Stimulated activated naive CD8-positive, alpha-beta T cell treated with anti-CD3 and anti-CD28 coated beads, Interleukin-15, Interleukin-2, amounts not matched to agents 100 ng/mL and 50 ng/mL, for 24 hours (primary cell): ENCODE measurements around the gene SPATA46.
"Not testable (repeated sequence)": the region's sequence is repeated elsewhere in the genome, so short reads cannot be mapped to it uniquely, and the experiment has no call there.

Source experiments
- H3K27ac Mint-ChIP-seq: one replicate; pipeline ENCODE4 v1.8.0; 2021; ENCODE audit warnings: mild to moderate bottlenecking, mixed read lengths
- H3K27me3 Mint-ChIP-seq: one replicate; pipeline ENCODE4 v1.8.0; 2021; ENCODE audit warnings: mixed read lengths
- H3K36me3 Mint-ChIP-seq: one replicate; pipeline ENCODE4 v1.8.0; 2021; ENCODE audit warnings: low read depth, mixed read lengths
- H3K4me1 Mint-ChIP-seq: one replicate; pipeline ENCODE4 v1.8.0; 2021; ENCODE audit warnings: low read depth, mixed read lengths
- H3K4me3 Mint-ChIP-seq: one replicate; pipeline ENCODE4 v1.8.0; 2021; ENCODE audit warnings: mild to moderate bottlenecking, mixed read lengths
- H3K9me3 Mint-ChIP-seq: one replicate; pipeline ENCODE4 v1.8.0; 2021; ENCODE audit warnings: mixed read lengths

The SPATA46 gene

DNA sequence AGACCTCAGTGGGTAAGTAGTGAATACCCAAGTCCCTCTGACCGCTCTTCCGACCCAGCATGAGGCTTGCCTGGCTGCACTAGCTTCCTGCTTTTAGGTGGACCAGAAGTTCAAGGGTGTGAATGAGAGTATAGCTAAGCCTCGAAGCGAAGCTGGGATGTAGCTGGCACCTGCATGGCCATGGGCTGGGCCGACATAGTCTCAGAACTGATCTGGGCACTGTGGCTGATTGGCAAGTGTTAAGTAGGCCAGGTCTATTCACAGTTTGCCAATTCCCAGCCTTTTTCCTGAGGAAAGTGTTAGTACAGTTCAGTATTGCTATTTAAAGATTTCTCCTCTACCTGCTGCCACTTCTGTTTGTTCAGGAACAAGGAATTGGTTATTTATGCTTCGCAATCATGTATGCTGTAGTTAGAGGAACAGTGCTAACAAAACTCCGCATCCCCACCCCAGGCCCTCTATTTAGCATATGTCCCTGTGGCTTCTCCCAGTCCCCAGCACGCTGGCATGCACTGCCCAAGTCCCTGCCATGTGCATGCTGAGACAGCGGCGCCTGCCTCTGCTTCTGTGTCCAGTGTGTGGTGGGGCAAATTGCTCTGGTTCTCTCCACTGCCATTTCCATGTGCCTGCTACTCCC lies 16.3 kb downstream of the SPATA46 start:
- Mint-ChIP-seq H3K4me3 (no peak overlapping the region), H3K36me3 (no peaks in the 10 kb centered on the region), H3K9me3 (no peaks in the 10 kb centered on the region), H3K27ac (no peak overlapping the region), H3K27me3 (peaks cover 4% of the 10 kb centered on the region), H3K4me1 (no peaks in the 10 kb centered on the region)

DNA sequence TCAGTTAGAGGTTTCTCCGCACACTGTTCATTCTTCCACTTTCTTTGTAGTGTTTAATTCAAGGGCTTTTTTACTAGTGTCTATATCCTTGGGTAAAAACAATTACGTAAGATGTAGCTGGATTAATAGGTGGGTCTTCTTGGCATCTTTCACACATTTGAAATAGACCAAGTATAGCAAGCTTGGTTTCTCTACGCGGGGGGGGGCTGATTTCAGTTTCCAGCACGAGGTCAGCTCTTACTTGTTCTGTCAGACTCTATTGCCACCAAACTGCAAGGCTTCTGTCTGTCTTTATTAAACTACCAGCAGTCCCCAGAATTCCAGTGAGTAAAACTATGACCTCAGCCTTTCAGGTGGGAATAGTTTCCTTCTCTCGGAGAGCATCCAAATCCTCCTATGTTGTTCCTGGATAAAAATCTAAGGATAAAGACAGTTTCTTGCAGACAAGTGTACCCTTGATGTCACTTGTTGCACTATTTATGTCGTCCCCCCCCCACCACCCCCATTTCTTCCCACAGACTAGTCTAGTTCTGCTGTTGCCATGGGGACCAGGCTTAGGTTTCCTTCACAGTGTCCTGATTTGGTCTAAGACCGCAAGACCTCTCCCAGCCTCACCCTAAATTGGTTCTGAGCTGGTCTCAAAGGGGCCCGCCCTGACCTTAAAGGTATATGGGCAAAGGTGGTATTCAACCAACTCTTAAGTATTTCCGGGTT lies 17.0 kb downstream of the SPATA46 start:
- H3K27me3 Mint-ChIP-seq: peaks cover 4% of the 10 kb centered on the region
- H3K4me3 Mint-ChIP-seq: no peak overlapping the region
- no peaks in the 10 kb centered on the region for H3K9me3 Mint-ChIP-seq
- no peak overlapping the region for H3K27ac Mint-ChIP-seq
- H3K36me3 Mint-ChIP-seq: no peaks in the 10 kb centered on the region
- H3K4me1 Mint-ChIP-seq: no peaks in the 10 kb centered on the region

DNA sequence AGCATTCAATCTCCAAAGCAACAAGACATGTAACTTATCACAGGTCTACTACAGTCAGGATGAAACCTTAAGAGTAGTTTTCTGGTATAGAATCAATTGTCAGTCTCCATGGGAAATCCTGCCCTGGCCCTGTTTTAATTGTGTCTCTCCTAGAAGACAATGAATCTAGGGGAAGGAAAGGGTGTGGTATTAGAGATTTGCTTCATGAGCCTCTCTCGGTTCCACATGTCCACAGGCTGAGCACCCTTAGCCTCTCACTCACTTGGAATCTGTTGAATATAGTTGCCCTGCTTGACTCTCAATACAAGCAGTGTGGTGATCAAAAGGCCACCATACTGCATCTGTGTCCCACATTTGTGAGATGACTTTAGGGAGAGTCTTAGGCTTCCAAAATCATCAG lies 17.7 kb downstream of the SPATA46 start:
- Mint-ChIP-seq H3K36me3 (no peaks in the 10 kb centered on the region), H3K27me3 (peaks cover 4% of the 10 kb centered on the region), H3K4me1 (no peaks in the 10 kb centered on the region), H3K9me3 (no peaks in the 10 kb centered on the region), H3K4me3 (no peak overlapping the region), H3K27ac (no peak overlapping the region)

DNA sequence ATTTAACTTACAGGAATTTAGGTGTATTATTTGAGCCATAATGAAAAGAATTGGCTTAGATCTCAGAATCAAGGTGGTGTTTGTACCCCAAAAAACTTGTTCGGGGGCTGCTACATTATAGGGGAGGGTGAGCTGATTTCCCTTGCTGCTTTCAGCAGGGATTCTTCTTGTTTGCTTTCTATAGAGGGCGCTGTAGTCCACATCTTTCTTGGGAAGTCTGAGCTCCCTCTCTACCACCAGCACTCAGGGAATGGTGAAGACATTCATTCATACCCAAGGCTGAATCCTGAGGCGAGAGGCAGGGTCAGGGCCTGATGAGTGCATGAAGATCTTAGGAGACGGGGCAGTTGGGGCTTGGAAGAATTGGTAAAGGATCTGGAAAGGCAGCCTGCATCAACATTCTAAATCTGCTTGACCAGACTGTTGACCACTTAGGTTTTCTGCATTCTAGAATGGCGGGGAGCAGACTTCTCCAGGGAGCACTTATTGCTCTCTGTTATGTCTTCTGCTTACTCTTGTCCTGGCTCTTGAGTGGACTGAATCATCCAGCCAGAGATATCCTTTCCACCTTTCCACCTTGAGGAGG lies 18.9 kb downstream of the SPATA46 start:
- Mint-ChIP-seq H3K36me3 (no peaks in the 10 kb centered on the region), H3K9me3 (no peaks in the 10 kb centered on the region), H3K4me3 (no peak overlapping the region), H3K27me3 (no peaks in the 10 kb centered on the region), H3K27ac (no peak overlapping the region), H3K4me1 (no peaks in the 10 kb centered on the region)

DNA sequence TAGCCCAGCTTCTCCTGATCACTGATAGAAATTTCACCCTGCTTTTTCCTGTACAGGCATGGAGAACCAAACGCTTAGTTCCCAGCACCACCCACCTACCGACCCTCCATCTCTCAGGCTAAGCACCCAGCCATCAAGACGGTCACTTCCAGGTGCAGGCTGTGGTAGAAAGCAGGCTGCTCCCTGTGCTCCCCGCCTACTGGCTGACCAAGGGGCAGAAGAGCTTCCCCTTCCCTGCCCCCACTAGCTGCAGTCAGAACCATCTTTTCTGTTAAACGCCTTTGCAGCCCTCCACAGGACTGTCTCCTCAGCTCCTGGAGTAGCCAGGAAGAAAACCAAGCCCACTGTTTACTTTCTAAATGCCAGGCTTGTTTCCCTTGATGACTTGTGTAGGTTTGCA lies 23.0 kb downstream of the SPATA46 start:
- Mint-ChIP-seq H3K27ac (peak overlapping the region; percentile 27), H3K4me1 (no peaks in the 10 kb centered on the region), H3K36me3 (no peaks in the 10 kb centered on the region), H3K9me3 (no peaks in the 10 kb centered on the region), H3K27me3 (peaks cover 4% of the 10 kb centered on the region), H3K4me3 (no peak overlapping the region)

DNA sequence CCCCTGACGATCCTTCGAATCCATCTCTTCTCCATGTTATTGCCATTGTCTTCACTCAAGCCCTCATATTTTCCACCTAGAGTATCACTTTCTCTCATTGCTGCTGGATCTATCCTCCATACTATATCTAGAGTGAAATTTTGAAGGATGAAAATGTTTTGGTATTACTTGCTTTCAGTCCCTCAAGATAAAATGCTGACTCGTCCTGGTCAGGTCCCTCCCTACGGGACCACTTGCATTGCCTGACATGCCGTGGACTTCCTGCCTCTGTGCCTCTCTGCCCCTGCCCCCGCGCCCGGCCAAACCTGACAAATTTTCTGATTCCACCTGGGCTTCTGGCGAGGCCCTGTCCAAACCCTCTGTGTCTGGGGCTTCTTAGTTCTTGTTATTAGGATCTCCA lies 23.6 kb downstream of the SPATA46 start:
- Mint-ChIP-seq H3K4me3 (no peak overlapping the region), H3K27me3 (peaks cover 4% of the 10 kb centered on the region), H3K36me3 (no peaks in the 10 kb centered on the region), H3K27ac (no peak overlapping the region), H3K4me1 (no peaks in the 10 kb centered on the region), H3K9me3 (no peaks in the 10 kb centered on the region)

DNA sequence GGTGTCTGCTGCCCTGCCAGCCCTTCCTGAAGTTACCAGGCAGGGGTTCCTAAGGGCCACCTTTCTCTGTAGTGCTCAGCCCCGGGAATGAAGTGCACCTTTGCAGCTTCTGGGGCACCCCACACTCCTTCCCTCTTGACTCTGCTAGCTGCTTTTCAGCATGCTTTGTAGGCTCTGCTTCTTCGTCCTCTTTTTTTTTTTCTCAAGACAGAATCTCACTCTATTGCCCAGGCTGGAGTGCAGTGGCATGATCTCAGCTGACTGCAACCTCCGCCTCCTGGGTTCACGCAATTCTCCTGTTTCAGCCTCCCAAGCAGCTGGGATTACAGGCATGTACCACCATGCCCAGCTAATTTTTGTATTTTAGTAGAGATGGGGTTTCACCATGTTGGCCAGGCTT lies 24.8 kb downstream of the SPATA46 start:
- H3K4me3 Mint-ChIP-seq, H3K4me1 Mint-ChIP-seq, H3K27me3 Mint-ChIP-seq, H3K36me3 Mint-ChIP-seq, H3K27ac Mint-ChIP-seq, H3K9me3 Mint-ChIP-seq: not testable (repeated sequence)

DNA sequence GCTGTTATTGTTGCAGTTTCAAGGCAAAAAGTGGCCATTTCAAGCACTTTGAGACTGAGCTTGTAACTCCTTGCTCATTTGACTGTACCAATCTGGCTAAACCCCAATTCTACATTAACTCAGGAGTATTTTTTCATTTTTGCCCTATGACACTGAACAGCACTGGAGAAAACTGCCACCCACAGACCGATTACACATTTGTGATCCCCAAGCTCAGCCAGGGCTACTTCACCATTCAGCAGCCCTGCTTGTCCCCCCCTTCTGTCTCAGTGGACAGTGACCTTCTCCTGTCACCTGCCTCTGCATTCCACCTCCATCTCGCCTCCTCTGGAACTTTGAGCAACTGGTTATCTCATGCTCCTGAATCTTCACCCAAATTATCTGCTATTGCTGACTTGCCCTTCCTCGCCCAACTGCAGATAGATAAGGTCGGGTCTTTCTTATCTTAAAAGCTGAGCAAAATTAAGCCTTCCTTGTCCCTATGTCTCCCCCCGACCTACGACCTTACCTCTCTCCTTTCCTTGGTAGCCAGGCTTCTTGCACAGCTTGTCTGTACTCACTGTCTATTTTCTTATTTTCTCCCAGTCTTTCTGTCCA lies 25.3 kb downstream of the SPATA46 start:
- H3K4me3 Mint-ChIP-seq: no peak overlapping the region
- H3K4me1 Mint-ChIP-seq: no peaks in the 10 kb centered on the region
- no peaks in the 10 kb centered on the region for H3K9me3 Mint-ChIP-seq
- no peak overlapping the region for H3K27ac Mint-ChIP-seq
- H3K36me3 Mint-ChIP-seq: no peaks in the 10 kb centered on the region
- H3K27me3 Mint-ChIP-seq: peaks cover 4% of the 10 kb centered on the region

DNA sequence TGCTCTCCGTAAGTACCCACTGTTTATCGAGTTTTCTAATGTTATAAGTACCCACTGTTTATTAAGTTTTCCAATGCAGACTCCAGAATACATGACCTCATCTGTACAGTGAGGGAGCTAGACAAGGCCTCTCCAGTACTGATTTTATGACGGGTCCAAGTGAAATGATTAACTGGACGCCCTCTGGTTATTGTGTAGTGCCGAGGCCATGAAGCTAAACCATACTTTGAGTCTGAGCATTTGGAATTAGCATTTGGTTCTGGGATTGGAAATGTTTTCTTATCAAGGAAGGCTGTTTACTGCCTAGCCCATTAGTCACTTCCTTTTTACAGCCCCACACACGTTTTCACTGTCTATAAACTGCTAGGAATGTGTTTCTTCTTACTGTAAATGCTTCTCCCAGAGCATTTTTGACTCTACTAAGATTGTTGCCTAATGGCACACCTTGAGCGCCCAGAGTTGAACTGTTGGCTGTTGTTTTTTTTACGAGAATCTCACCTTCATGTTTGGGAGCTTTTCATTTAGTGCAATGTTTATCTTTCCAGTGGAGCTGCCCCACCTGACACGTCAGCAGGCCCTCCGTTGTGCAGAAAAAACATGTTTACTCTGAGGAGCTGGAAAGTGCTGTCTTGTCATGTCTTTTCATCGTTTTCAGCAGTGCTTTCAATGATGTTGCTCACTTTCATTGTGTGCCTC lies 26.9 kb downstream of the SPATA46 start:
- Mint-ChIP-seq H3K4me1 (no peaks in the 10 kb centered on the region), H3K27ac (peak overlapping the region; percentile 6), H3K27me3 (peaks cover 4% of the 10 kb centered on the region), H3K9me3 (no peaks in the 10 kb centered on the region), H3K36me3 (no peaks in the 10 kb centered on the region), H3K4me3 (no peak overlapping the region)

DNA sequence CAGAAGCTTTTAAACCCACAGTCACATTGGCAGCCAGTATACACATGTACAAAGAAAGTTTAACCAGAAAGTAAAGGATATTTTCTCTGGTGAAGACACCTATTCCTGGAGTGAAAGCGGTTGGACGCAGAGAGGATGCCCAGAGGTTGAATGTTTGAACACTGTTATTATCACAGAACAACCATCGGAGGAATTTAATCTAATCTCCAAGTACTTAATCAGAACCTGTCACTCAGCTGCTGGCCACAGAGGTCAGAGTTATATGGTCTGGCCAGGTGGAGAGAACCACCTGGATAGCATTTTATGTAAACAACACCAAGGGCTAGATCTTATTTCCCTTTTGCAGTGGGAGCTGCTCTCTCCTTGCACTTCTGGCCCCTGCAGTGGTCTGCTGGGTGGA lies 29.4 kb downstream of the SPATA46 start:
- no peaks in the 10 kb centered on the region for H3K36me3 Mint-ChIP-seq
- H3K27ac Mint-ChIP-seq: no peak overlapping the region
- H3K4me1 Mint-ChIP-seq: no peaks in the 10 kb centered on the region
- no peak overlapping the region for H3K4me3 Mint-ChIP-seq
- H3K27me3 Mint-ChIP-seq: peaks cover 13% of the 10 kb centered on the region
- H3K9me3 Mint-ChIP-seq: no peaks in the 10 kb centered on the region

DNA sequence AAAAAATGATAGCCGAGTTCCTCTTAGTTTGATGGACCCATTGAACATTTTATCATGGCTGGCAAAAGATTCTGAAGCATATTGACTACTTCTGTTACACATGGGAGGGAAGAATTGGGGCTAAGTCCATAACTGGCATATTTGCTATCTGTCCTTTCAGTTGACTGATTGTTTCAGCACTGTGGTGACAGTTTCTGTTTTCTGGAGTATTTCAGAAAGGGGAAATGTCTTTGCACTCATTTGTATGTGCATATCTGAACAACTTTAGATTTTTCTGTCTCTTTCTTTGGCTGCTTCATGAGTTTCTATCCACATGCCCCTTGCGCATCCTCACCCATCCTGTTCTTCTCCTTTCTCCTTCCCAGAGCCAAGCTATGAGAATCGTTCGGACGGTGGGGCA lies 33.2 kb downstream of the SPATA46 start:
- Mint-ChIP-seq H3K9me3 (no peaks in the 10 kb centered on the region), H3K4me3 (no peak overlapping the region), H3K4me1 (no peaks in the 10 kb centered on the region), H3K36me3 (no peaks in the 10 kb centered on the region), H3K27ac (no peak overlapping the region), H3K27me3 (peaks cover 10% of the 10 kb centered on the region)

DNA sequence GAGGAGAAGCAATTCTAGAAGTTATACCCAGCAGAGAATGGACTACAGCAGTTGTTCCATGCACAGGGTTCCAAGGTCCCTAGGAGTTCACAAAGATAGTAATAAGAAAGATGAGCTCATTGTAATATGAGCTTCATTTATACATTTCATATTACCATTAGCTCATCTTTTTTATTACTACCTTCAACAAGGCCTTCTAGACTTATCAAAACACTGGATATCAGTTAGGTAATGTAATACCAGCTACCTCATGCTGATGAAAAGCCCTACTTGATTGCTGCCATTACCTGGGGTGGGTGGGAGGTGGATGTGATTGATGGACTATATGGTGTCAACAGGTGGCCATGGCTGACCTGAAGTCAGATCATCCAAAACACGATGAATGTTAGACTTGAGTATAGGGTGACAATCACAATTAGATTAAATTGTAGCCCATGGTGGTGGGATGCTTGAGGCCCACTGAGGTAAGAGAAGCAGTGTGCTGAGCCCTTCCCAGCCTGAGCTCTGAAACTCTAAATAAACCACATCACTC lies 34.1 kb downstream of the SPATA46 start:
- Mint-ChIP-seq H3K9me3 (no peaks in the 10 kb centered on the region), H3K4me1 (no peaks in the 10 kb centered on the region), H3K27ac (no peak overlapping the region), H3K4me3 (no peak overlapping the region), H3K36me3 (no peaks in the 10 kb centered on the region), H3K27me3 (peaks cover 10% of the 10 kb centered on the region)

DNA sequence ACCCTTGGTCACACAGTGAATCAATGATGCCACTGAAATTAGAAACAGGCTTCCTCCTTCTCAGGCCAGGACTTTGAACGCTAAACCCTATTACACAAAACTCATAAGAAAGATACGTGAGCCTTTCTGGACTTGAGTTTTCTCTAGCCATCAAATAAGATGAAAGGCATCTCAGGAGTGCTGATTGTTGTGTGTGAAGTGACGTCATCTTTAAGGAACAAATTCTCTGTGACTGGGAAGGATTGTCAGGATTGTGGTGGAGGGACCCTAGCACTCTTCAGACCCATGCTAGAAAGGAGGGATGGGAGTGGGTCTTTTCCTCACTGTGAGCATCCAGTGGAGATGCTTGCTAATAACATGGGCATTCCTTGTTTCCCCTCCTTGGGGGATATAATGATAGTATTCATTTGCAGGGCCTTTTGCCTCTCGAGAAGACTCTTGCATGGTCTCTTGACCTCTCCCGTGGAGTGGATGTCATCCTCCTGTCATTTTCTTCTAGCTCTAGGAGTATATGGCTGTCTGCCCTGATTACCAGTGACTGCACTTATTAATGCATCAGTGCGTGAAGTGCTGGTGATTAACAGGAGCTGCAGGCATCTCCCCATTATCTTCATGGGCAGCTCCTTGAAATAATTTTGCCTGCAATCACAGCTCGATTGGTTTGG lies 39.9 kb downstream of the SPATA46 start:
- Mint-ChIP-seq H3K27me3 (peaks cover 3% of the 10 kb centered on the region), H3K4me1 (no peaks in the 10 kb centered on the region), H3K4me3 (no peak overlapping the region)

DNA sequence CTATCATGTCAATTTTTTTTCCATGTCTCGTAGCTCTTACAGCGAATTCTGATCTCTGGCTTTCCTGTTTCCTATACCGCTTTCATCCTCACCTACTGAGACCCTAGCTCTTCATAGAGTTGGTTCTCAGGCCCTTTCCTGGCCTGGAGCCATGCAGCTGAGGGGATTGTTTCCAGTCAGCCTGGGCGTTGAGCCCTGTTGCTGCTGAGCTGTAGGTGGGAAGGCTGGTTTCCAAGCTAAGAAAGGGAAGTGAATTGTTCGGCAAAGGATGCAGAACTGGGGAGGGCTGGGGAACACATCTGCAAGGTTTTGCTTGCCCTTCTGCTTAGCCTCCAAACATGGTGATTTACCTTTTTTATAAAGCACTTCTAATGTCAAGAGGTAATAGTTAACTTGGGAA lies 41.5 kb downstream of the SPATA46 start:
- Mint-ChIP-seq H3K27me3 (peaks cover 8% of the 10 kb centered on the region), H3K4me3 (no peak overlapping the region), H3K27ac (no peak overlapping the region), H3K36me3 (no peaks in the 10 kb centered on the region), H3K9me3 (no peaks in the 10 kb centered on the region), H3K4me1 (no peaks in the 10 kb centered on the region)

More for the DNA sequence above, 39.9 kb downstream of the SPATA46 start:
- Mint-ChIP-seq H3K27ac (no peak overlapping the region), H3K9me3 (no peaks in the 10 kb centered on the region), H3K36me3 (no peaks in the 10 kb centered on the region)
